Measurements from ENCODE around the gene BTBD9. TPM values are rescaled to one million over a fixed set of nuclear protein-coding genes. Genes with fewer than 3 reads are reported as not detected.

The BTBD9 gene
- total and polyA plus RNA-seq, 9 of the 15 experiments (the other 6 are each of a cell fraction or from before 2014, with no cell fraction given) = 0.08 to 1.6 (median 0.58) TPM

DNA sequence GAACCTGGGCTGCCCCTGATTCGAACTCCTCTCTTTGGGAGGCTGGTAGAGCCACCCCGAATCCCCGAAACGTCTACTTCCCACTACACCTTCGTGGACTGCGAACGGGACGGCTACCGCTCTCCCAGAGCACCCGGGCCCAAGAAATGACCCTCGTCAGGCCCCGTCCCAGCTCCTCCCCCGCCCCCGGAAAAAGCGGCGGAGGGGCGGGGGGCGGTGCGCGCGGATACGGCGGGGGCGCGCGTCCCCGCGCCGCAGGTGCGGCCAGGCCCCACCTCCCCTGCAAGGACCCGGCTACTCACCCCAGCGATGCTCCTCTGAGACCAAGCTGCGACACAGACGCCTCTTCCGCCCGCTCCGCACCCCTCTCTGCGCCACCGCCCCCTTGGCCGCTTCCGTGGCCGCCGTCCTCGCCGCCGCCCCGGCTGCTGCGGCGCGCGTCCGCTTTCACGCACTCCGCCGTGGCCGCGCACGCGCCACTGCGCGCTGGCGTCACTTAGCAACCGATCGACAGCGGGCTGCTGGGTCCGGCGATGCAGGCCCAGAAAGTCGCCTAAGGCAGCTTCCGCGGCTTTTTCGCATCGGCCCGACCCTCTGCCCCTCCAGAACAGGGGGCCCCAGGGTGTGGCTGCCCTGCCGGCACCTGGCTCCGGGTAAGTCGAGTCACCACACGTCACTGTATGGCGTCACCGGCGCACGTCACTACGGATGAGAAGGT is at the start of gene BTBD9 (continued):
- TF ChIP-seq, protein P1, sequence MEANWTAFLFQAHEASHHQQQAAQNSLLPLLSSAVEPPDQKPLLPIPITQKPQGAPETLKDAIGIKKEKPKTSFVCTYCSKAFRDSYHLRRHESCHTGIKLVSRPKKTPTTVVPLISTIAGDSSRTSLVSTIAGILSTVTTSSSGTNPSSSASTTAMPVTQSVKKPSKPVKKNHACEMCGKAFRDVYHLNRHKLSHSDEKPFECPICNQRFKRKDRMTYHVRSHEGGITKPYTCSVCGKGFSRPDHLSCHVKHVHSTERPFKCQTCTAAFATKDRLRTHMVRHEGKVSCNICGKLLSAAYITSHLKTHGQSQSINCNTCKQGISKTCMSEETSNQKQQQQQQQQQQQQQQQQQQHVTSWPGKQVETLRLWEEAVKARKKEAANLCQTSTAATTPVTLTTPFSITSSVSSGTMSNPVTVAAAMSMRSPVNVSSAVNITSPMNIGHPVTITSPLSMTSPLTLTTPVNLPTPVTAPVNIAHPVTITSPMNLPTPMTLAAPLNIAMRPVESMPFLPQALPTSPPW (CRISPR knock-in tag; IDR thresholded peaks at IDR 0.05) = peak; percentile 99
- TF ChIP-seq POLR3G (IDR thresholded peaks at IDR 0.05; ENCODE audit: extremely low read depth, insufficient read length, insufficient replicate concordance) (no peak), NCOA4 (IDR thresholded peaks at IDR 0.05; ENCODE audit: partially characterized antibody) (no peak), ARID2 (IDR thresholded peaks at IDR 0.05) (no peak), ILK (tag; IDR thresholded peaks at IDR 0.05; ENCODE audit: borderline replicate concordance, low read depth) (no peak), RCOR1 (IDR thresholded peaks at IDR 0.05; ENCODE audit: borderline replicate concordance in 1 of 2, low read depth in 2 of 2, low read length in 2 of 2) (no peak), SMAD4 (CRISPR knock-in tag; conservative IDR thresholded peaks at IDR 0.05) (peak; percentile 75), CHCHD3 (CRISPR knock-in tag; IDR thresholded peaks at IDR 0.05) (no peak), ELF4 (CRISPR knock-in tag; IDR thresholded peaks at IDR 0.05) (no peak), GABPA (tag; conservative IDR thresholded peaks at IDR 0.05; ENCODE audit: low read depth) (peak; percentile 65; the same call in 1 of the 2 replicates), NFXL1 (CRISPR knock-in tag; IDR thresholded peaks at IDR 0.05) (no peak), RBM39 (optimal IDR thresholded peaks at IDR 0.05; ENCODE audit: low read depth, low read length) (no peak), ASH1L (IDR thresholded peaks at IDR 0.05; ENCODE audit: borderline replicate concordance, low read depth, partially characterized antibody) (no peak), NUFIP1 (IDR thresholded peaks at IDR 0.05; ENCODE audit: partially characterized antibody) (no peak), HNRNPH1 (optimal IDR thresholded peaks at IDR 0.05; ENCODE audit: low read depth, low read length) (no peak), JUN (IDR thresholded peaks at IDR 0.05; ENCODE audit: borderline replicate concordance, low read depth, low read length) (no peak), JUN (CRISPR knock-in tag; IDR thresholded peaks at IDR 0.05; ENCODE audit: borderline replicate concordance) (peak; percentile 79; the same call in 1 of the 2 replicates), PHB2 (IDR thresholded peaks at IDR 0.05; ENCODE audit: low read depth) (no peak), SRF (CRISPR knock-in tag; IDR thresholded peaks at IDR 0.05) (no peak), RFX7 (CRISPR knock-in tag; IDR thresholded peaks at IDR 0.05) (no peak)
- TF ChIP-seq, protein P2, sequence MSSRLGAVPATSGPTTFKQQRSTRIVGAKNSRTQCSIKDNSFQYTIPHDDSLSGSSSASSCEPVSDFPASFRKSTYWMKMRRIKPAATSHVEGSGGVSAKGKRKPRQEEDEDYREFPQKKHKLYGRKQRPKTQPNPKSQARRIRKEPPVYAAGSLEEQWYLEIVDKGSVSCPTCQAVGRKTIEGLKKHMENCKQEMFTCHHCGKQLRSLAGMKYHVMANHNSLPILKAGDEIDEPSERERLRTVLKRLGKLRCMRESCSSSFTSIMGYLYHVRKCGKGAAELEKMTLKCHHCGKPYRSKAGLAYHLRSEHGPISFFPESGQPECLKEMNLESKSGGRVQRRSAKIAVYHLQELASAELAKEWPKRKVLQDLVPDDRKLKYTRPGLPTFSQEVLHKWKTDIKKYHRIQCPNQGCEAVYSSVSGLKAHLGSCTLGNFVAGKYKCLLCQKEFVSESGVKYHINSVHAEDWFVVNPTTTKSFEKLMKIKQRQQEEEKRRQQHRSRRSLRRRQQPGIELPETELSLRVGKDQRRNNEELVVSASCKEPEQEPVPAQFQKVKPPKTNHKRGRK (tag; IDR thresholded peaks at IDR 0.05) = no peak
